ENCODE results near the gene LRRC74A. TPM values are rescaled to one million over a fixed set of nuclear protein-coding genes. Genes with fewer than 3 reads are reported as not detected.

Gene LRRC74A
- total and polyA plus RNA-seq, 2 donors from 2014 or later, result not detected

DNA sequence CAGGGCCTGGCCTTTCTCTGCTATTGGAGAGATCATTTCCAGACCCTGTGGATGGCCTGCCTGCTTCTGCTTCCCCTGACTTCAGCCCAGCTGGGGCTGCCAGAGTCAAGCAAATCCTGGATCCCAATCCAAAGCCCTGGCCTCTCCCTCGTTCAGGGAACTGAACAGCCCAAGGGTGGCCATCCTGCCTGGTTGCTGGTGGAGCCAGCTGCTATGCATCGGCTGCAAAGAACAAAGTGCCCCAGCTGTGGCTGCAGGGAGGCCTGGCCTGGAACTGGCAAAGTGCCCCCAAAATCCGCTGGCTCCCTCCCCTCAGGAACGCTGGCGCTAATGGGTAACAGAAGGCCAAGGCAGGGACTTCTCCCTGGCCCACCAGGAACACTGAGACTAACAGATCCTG, 56.4 kb downstream of the LRRC74A start:
- Histone ChIP-seq H3K4me3 (ENCODE audit: low read length in 3 of 3) (no peak overlapping the region), H3K9ac (ENCODE audit: low read length in 3 of 3) (no peak overlapping the region), H3K4me1 (ENCODE audit: control insufficient read depth in 2 of 3, insufficient read depth in 2 of 3, low read depth in 1 of 3, low read length in 3 of 3) (no peaks in the 10 kb centered on the region), H3K36me3 (ENCODE audit: control insufficient read depth in 2 of 3, insufficient read depth in 3 of 3, low read length in 3 of 3) (no peaks in the 10 kb centered on the region), H3K27me3 (ENCODE audit: control insufficient read depth, insufficient read depth, low read length) (no peaks in the 10 kb centered on the region), H3K9me3 (ENCODE audit: control insufficient read depth in 2 of 3, insufficient read depth in 1 of 3, low read length in 3 of 3) (no peaks in the 10 kb centered on the region), H3K27ac (ENCODE audit: low read depth in 2 of 2, low read length in 2 of 2) (no peak overlapping the region)
- intact Hi-C loops (cut with DNase I), result no loop called here
- DNase-seq (peak in 1 of 5 donors; percentile 22), FAIRE-seq (no peak)
- TF ChIP-seq, protein P1, sequence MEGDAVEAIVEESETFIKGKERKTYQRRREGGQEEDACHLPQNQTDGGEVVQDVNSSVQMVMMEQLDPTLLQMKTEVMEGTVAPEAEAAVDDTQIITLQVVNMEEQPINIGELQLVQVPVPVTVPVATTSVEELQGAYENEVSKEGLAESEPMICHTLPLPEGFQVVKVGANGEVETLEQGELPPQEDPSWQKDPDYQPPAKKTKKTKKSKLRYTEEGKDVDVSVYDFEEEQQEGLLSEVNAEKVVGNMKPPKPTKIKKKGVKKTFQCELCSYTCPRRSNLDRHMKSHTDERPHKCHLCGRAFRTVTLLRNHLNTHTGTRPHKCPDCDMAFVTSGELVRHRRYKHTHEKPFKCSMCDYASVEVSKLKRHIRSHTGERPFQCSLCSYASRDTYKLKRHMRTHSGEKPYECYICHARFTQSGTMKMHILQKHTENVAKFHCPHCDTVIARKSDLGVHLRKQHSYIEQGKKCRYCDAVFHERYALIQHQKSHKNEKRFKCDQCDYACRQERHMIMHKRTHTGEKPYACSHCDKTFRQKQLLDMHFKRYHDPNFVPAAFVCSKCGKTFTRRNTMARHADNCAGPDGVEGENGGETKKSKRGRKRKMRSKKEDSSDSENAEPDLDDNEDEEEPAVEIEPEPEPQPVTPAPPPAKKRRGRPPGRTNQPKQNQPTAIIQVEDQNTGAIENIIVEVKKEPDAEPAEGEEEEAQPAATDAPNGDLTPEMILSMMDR (IDR thresholded peaks at IDR 0.05; ENCODE audit: borderline replicate concordance, extremely low read depth, insufficient read depth), result no peak

DNA sequence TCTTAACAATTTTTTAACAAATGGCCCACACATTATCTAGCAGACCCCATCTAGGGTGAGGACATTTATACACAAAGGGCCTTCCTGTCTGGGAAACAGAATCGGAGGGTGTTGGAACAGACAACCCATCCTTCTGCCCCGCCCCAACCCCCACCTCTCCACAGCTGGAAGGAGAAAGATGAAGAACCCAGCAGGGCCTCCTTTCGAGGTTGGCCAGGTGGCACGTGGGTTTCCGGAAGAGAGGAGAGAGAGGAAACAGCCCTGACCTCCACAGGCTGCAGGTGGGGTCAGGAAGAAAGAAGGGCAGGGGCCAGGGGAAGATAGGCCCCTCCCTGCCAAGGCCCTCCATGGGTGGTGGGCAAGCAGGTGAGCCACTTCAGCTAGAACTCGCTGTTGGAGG, 57.2 kb downstream of the LRRC74A start:
- H3K4me1 ChIP-seq (ENCODE audit: control insufficient read depth in 2 of 3, insufficient read depth in 2 of 3, low read depth in 1 of 3, low read length in 3 of 3), result no peaks in the 10 kb centered on the region
- H3K27me3 ChIP-seq (ENCODE audit: control insufficient read depth, insufficient read depth, low read length), result no peaks in the 10 kb centered on the region
- DNase-seq (no peak), FAIRE-seq (no peak)
- intact Hi-C loops (cut with DNase I), result no loop called here
- no peaks in the 10 kb centered on the region for H3K36me3 ChIP-seq (ENCODE audit: control insufficient read depth in 2 of 3, insufficient read depth in 3 of 3, low read length in 3 of 3)
- no peak overlapping the region for H3K4me3 ChIP-seq (ENCODE audit: low read length in 3 of 3)
- H3K27ac ChIP-seq (ENCODE audit: low read depth in 2 of 2, low read length in 2 of 2), result no peak overlapping the region
- no peaks in the 10 kb centered on the region for H3K9me3 ChIP-seq (ENCODE audit: control insufficient read depth in 2 of 3, insufficient read depth in 1 of 3, low read length in 3 of 3)
- TF ChIP-seq, protein P1 (IDR thresholded peaks at IDR 0.05; ENCODE audit: borderline replicate concordance, extremely low read depth, insufficient read depth), result no peak
- no peak overlapping the region for H3K9ac ChIP-seq (ENCODE audit: low read length in 3 of 3)

DNA sequence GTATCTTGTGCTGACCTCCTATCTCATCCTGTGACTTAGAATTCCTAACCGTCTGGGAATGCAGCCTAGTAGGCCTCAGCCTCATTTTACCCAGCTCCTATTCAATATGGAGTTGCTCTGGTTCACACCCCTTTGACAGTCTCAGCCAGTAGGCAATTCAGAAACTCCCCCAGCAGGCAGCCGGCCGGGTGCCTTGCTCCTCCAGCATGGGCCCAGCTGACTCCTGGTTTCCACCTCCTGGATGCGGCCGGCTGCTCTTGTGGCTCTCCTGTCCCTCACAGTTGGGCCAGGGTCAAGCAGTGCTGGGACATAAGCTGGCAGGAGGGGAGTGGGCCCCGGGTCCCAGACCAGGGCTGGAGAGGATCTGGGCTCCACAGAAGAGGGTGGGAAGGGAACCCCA, 58.2 kb downstream of the LRRC74A start:
- intact Hi-C loops (cut with DNase I), result no loop called here
- Histone ChIP-seq H3K27ac (ENCODE audit: low read depth in 2 of 2, low read length in 2 of 2) (peak overlapping the region in 1 of 2 donors; percentile 51), H3K36me3 (ENCODE audit: control insufficient read depth in 2 of 3, insufficient read depth in 3 of 3, low read length in 3 of 3) (no peaks in the 10 kb centered on the region), H3K4me1 (ENCODE audit: control insufficient read depth in 2 of 3, insufficient read depth in 2 of 3, low read depth in 1 of 3, low read length in 3 of 3) (no peaks in the 10 kb centered on the region), H3K4me3 (ENCODE audit: low read length in 3 of 3) (no peak overlapping the region), H3K9ac (ENCODE audit: low read length in 3 of 3) (no peak overlapping the region), H3K9me3 (ENCODE audit: control insufficient read depth in 2 of 3, insufficient read depth in 1 of 3, low read length in 3 of 3) (no peaks in the 10 kb centered on the region), H3K27me3 (ENCODE audit: control insufficient read depth, insufficient read depth, low read length) (no peaks in the 10 kb centered on the region)
- DNase-seq (peak in 1 of 5 donors; percentile 69), FAIRE-seq (no peak)
- TF ChIP-seq, protein P1 (IDR thresholded peaks at IDR 0.05; ENCODE audit: borderline replicate concordance, extremely low read depth, insufficient read depth), result no peak

DNA sequence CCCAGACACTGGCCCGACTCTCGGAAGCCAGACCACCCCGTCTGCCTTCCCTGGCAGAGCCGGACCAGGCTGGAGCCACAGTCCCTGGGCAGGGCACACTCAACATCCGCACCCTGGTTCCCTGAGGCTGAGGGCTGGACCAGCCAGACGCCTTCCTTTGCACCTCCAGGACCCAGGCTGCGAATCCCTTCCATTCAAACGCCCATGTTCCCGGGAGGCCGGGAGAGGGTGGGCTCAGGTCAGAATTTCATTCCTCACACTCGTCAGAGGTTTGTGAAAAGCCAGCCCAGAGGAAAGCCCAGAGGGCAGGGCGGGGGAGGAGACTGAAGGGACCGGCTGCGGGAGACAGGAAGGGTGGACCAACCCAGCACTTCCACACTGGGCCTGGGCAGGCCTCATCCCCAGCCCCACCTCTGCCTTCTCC, 58.7 kb downstream of the LRRC74A start:
- intact Hi-C loops (cut with DNase I), result no loop called here
- peak overlapping the region in 1 of 2 donors; percentile 51 for H3K27ac ChIP-seq (ENCODE audit: low read depth in 2 of 2, low read length in 2 of 2)

More for the DNA sequence above, 58.7 kb downstream of the LRRC74A start:
- Histone ChIP-seq H3K4me1 (ENCODE audit: control insufficient read depth in 2 of 3, insufficient read depth in 2 of 3, low read depth in 1 of 3, low read length in 3 of 3) (no peaks in the 10 kb centered on the region), H3K27me3 (ENCODE audit: control insufficient read depth, insufficient read depth, low read length) (no peaks in the 10 kb centered on the region), H3K4me3 (ENCODE audit: low read length in 3 of 3) (no peak overlapping the region), H3K36me3 (ENCODE audit: control insufficient read depth in 2 of 3, insufficient read depth in 3 of 3, low read length in 3 of 3) (no peaks in the 10 kb centered on the region), H3K9ac (ENCODE audit: low read length in 3 of 3) (no peak overlapping the region), H3K9me3 (ENCODE audit: control insufficient read depth in 2 of 3, insufficient read depth in 1 of 3, low read length in 3 of 3) (no peaks in the 10 kb centered on the region)
- FAIRE-seq, result no peak
- DNase-seq, result peak in 2 of 5 donors; percentile 47 to 80
- TF ChIP-seq, protein P1 (IDR thresholded peaks at IDR 0.05; ENCODE audit: borderline replicate concordance, extremely low read depth, insufficient read depth), result no peak

Data from kidney (tissue), 14 donors.